Measurements from ENCODE around the gene LYRM4.
A peak's percentile ranks its signal among the peaks of the same experiment; 100 is the strongest.

Gene LYRM4

DNA sequence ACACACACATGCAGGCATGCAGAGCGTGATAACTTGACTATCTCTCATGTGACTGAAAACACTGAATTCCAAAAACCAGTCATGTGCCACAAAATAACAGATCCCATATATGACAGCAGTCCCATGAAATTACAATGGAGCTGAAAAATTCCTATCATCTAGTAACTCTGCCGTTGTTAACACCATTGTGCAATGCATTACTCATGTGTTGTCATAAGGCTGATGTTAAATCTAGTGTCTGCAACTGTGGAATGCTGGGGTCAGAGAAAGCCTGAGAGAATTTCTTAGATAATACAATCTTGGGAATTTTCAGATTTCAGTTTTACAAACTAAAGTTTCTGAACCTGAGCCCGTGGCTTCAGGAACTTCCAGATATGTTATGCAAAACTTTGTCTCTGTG, 70.2 kb downstream of the LYRM4 start:
- no peak overlapping the region for H2AK5ac ChIP-seq (ENCODE audit: low read length, severe bottlenecking)
- no peak overlapping the region for H2BK5ac ChIP-seq (ENCODE audit: low read depth, low read length, poor library complexity, severe bottlenecking)
- no peak overlapping the region for H2BK120ac ChIP-seq (ENCODE audit: low read depth, low read length)
- no peak overlapping the region for H3K23ac ChIP-seq (ENCODE audit: low read length in 2 of 2)
- peak overlapping the region; percentile 64 for H3K9ac ChIP-seq (ENCODE audit: low read length)
- peak overlapping the region; percentile 48 for H3K27ac ChIP-seq (ENCODE audit: low read length, poor library complexity, severe bottlenecking)
- peak; percentile 93 for DNase-seq
- no peak overlapping the region for H3K18ac ChIP-seq (ENCODE audit: low read depth in 1 of 2, low read length in 2 of 2)
- H3K9me3 ChIP-seq (ENCODE audit: control insufficient read depth, low read length) = no peaks in the 10 kb centered on the region
- no peaks in the 10 kb centered on the region for H3K27me3 ChIP-seq (ENCODE audit: control insufficient read depth in 1 of 2, insufficient read depth in 1 of 2, low read length in 2 of 2)
- H2AFZ ChIP-seq (ENCODE audit: low read depth, low read length) = no peak overlapping the region
- no peak overlapping the region for H3K14ac ChIP-seq (ENCODE audit: low read length in 2 of 2)
- no peak overlapping the region for H4K8ac ChIP-seq (ENCODE audit: low read length)
- no peak overlapping the region for H3K4ac ChIP-seq (ENCODE audit: low read depth in 1 of 2, low read length in 2 of 2)
- no peak overlapping the region for H2BK15ac ChIP-seq (ENCODE audit: low read depth, poor library complexity, severe bottlenecking)
- H3K4me1 ChIP-seq (ENCODE audit: control insufficient read depth, insufficient read depth, low read depth, low read length) = peaks cover 4% of the 10 kb centered on the region
- H3K36me3 ChIP-seq (ENCODE audit: control insufficient read depth in 1 of 2, insufficient read depth in 2 of 2, low read depth in 1 of 2, low read length in 2 of 2) = peaks cover 0 to 5% of the 10 kb centered on the region in 2 experiments
- 82% methylated on average over 1 of the region's 3 CpGs for WGBS
- H4K91ac ChIP-seq (ENCODE audit: low read length) = no peak overlapping the region
- no peak overlapping the region for H3K4me2 ChIP-seq (ENCODE audit: low read length, poor library complexity, severe bottlenecking)
- H3K79me1 ChIP-seq (replicated peaks; ENCODE audit: low read length, poor library complexity, severe bottlenecking) = peaks cover 13% of the 10 kb centered on the region
- no peak overlapping the region for H2BK12ac ChIP-seq (ENCODE audit: low read length in 2 of 2)
- no peak overlapping the region for H3K4me3 ChIP-seq (ENCODE audit: insufficient read depth in 1 of 2, low read depth in 1 of 2, low read length in 2 of 2)

DNA sequence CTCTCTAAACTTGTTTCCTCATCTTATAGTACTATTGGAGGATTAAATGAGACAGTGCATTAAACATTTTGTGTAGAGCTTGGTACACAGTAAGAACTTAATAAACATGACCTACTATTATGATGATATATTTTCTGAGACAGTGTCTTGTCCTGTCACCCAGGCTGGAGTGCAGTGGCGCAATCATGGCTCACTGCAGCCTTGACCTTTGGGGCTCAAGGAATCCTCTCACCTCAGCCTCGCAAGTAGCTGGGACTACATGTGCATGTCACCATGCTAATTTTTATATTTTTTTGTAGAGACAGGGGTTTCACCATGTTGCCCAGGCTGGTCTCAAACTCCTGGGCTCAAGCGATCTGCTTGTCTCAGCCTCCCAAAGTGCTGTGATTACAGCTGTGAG, 72.1 kb downstream of the LYRM4 start:
- Histone ChIP-seq H4K8ac (ENCODE audit: low read length) (no peak overlapping the region), H3K18ac (ENCODE audit: low read depth in 1 of 2, low read length in 2 of 2) (no peak overlapping the region), H3K36me3 (ENCODE audit: control insufficient read depth in 1 of 2, insufficient read depth in 2 of 2, low read depth in 1 of 2, low read length in 2 of 2) (peaks cover 0 to 5% of the 10 kb centered on the region in 2 experiments), H2BK12ac (ENCODE audit: low read length in 2 of 2) (no peak overlapping the region), H2BK120ac (ENCODE audit: low read depth, low read length) (no peak overlapping the region), H3K4me1 (ENCODE audit: control insufficient read depth, insufficient read depth, low read depth, low read length) (peaks cover 4% of the 10 kb centered on the region), H3K27me3 (ENCODE audit: control insufficient read depth in 1 of 2, insufficient read depth in 1 of 2, low read length in 2 of 2) (no peaks in the 10 kb centered on the region), H3K4ac (ENCODE audit: low read depth in 1 of 2, low read length in 2 of 2) (no peak overlapping the region), H2BK5ac (ENCODE audit: low read depth, low read length, poor library complexity, severe bottlenecking) (no peak overlapping the region), H3K14ac (ENCODE audit: low read length in 2 of 2) (no peak overlapping the region), H3K27ac (ENCODE audit: low read length, poor library complexity, severe bottlenecking) (no peak overlapping the region), H4K91ac (ENCODE audit: low read length) (no peak overlapping the region), H3K4me3 (ENCODE audit: insufficient read depth in 1 of 2, low read depth in 1 of 2, low read length in 2 of 2) (no peak overlapping the region), H3K23ac (ENCODE audit: low read length in 2 of 2) (no peak overlapping the region), H2BK15ac (ENCODE audit: low read depth, poor library complexity, severe bottlenecking) (no peak overlapping the region), H3K9ac (ENCODE audit: low read length) (no peak overlapping the region), H3K4me2 (ENCODE audit: low read length, poor library complexity, severe bottlenecking) (no peak overlapping the region), H2AK5ac (ENCODE audit: low read length, severe bottlenecking) (no peak overlapping the region), H3K9me3 (ENCODE audit: control insufficient read depth, low read length) (no peaks in the 10 kb centered on the region), H2AFZ (ENCODE audit: low read depth, low read length) (no peak overlapping the region), H3K79me1 (replicated peaks; ENCODE audit: low read length, poor library complexity, severe bottlenecking) (peaks cover 11% of the 10 kb centered on the region)
- 96% methylated on average over 3 of the region's 3 CpGs for WGBS
- no peak for DNase-seq

DNA sequence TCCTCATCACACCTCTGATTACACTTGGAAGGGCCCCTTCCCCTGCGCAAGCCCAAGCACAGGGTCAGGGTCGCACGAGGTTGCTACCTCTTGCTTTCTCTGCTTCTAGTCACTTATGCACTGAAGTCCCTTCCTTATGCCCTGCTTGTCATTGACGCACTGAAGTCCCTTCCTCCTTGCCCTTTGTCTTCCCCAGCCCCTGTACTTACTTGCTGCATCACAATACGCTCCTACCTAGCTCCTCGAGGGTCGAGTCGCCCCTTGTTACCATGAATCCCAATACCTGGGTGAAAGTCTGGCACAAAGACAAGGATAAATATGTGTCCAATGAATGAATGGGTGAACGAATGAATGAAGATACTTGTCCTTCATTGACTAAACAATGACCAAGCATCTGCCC, 75.9 kb downstream of the LYRM4 start:
- no peak overlapping the region for H3K23ac ChIP-seq (ENCODE audit: low read length in 2 of 2)
- no peak overlapping the region for H3K18ac ChIP-seq (ENCODE audit: low read depth in 1 of 2, low read length in 2 of 2)
- no peak overlapping the region for H2BK15ac ChIP-seq (ENCODE audit: low read depth, poor library complexity, severe bottlenecking)
- H2AFZ ChIP-seq (ENCODE audit: low read depth, low read length) = no peak overlapping the region
- DNase-seq = no peak
- H2BK120ac ChIP-seq (ENCODE audit: low read depth, low read length) = no peak overlapping the region
- H3K4ac ChIP-seq (ENCODE audit: low read depth in 1 of 2, low read length in 2 of 2) = no peak overlapping the region
- peak overlapping the region in 1 of 2 experiments; percentile 49 for H2BK12ac ChIP-seq (ENCODE audit: low read length in 2 of 2)
- H2AK5ac ChIP-seq (ENCODE audit: low read length, severe bottlenecking) = no peak overlapping the region
- H3K9ac ChIP-seq (ENCODE audit: low read length) = no peak overlapping the region
- H3K14ac ChIP-seq (ENCODE audit: low read length in 2 of 2) = no peak overlapping the region
- no peak overlapping the region for H2BK5ac ChIP-seq (ENCODE audit: low read depth, low read length, poor library complexity, severe bottlenecking)
- H3K4me3 ChIP-seq (ENCODE audit: insufficient read depth in 1 of 2, low read depth in 1 of 2, low read length in 2 of 2) = no peak overlapping the region
- H4K91ac ChIP-seq (ENCODE audit: low read length) = no peak overlapping the region
- 96% methylated on average over 8 of the region's 9 CpGs for WGBS
- H3K4me2 ChIP-seq (ENCODE audit: low read length, poor library complexity, severe bottlenecking) = no peak overlapping the region
- H3K27ac ChIP-seq (ENCODE audit: low read length, poor library complexity, severe bottlenecking) = no peak overlapping the region
- H3K27me3 ChIP-seq (ENCODE audit: control insufficient read depth in 1 of 2, insufficient read depth in 1 of 2, low read length in 2 of 2) = no peaks in the 10 kb centered on the region
- H3K36me3 ChIP-seq (ENCODE audit: control insufficient read depth in 1 of 2, insufficient read depth in 2 of 2, low read depth in 1 of 2, low read length in 2 of 2) = peaks cover 0 to 3% of the 10 kb centered on the region in 2 experiments
- H3K4me1 ChIP-seq (ENCODE audit: control insufficient read depth, insufficient read depth, low read depth, low read length) = no peaks in the 10 kb centered on the region
- no peaks in the 10 kb centered on the region for H3K9me3 ChIP-seq (ENCODE audit: control insufficient read depth, low read length)
- no peak overlapping the region for H4K8ac ChIP-seq (ENCODE audit: low read length)
- peaks cover 12% of the 10 kb centered on the region for H3K79me1 ChIP-seq (replicated peaks; ENCODE audit: low read length, poor library complexity, severe bottlenecking)

DNA sequence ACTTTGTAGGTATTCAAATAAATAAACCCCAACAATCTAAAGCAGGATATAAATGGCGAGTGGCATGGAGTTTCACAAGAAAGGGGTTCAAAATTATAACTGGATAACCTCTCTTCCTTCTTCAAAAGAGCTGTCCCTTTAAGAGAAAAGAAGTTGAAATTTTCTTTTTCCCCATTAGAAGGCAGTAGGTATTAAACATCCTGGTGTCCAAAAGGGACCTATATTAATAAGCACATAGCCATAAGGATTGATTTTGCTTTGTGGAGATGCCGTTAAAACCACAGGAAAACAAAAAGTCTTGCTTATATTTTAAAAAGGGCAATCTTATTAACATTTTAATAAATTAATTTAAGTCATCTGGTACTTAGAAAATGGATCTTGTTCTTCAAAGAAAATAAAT, 76.5 kb downstream of the LYRM4 start:
- H2BK15ac ChIP-seq (ENCODE audit: low read depth, poor library complexity, severe bottlenecking) = no peak overlapping the region
- H2AFZ ChIP-seq (ENCODE audit: low read depth, low read length) = no peak overlapping the region
- no CpG with 5 or more reads among the region's 2 CpGs for WGBS
- peaks cover 0 to 3% of the 10 kb centered on the region in 2 experiments for H3K36me3 ChIP-seq (ENCODE audit: control insufficient read depth in 1 of 2, insufficient read depth in 2 of 2, low read depth in 1 of 2, low read length in 2 of 2)
- peaks cover 12% of the 10 kb centered on the region for H3K79me1 ChIP-seq (replicated peaks; ENCODE audit: low read length, poor library complexity, severe bottlenecking)
- H3K9me3 ChIP-seq (ENCODE audit: control insufficient read depth, low read length) = no peaks in the 10 kb centered on the region
- no peak overlapping the region for H3K4ac ChIP-seq (ENCODE audit: low read depth in 1 of 2, low read length in 2 of 2)
- H3K9ac ChIP-seq (ENCODE audit: low read length) = no peak overlapping the region
- no peak overlapping the region for H3K23ac ChIP-seq (ENCODE audit: low read length in 2 of 2)
- H2BK120ac ChIP-seq (ENCODE audit: low read depth, low read length) = no peak overlapping the region
- H4K8ac ChIP-seq (ENCODE audit: low read length) = no peak overlapping the region
- H2BK5ac ChIP-seq (ENCODE audit: low read depth, low read length, poor library complexity, severe bottlenecking) = no peak overlapping the region
- no peaks in the 10 kb centered on the region for H3K4me1 ChIP-seq (ENCODE audit: control insufficient read depth, insufficient read depth, low read depth, low read length)
- no peak overlapping the region for H3K4me2 ChIP-seq (ENCODE audit: low read length, poor library complexity, severe bottlenecking)
- no peak for DNase-seq
- H2AK5ac ChIP-seq (ENCODE audit: low read length, severe bottlenecking) = no peak overlapping the region
- no peak overlapping the region for H2BK12ac ChIP-seq (ENCODE audit: low read length in 2 of 2)
- H3K4me3 ChIP-seq (ENCODE audit: insufficient read depth in 1 of 2, low read depth in 1 of 2, low read length in 2 of 2) = no peak overlapping the region
- H3K27ac ChIP-seq (ENCODE audit: low read length, poor library complexity, severe bottlenecking) = no peak overlapping the region
- H3K14ac ChIP-seq (ENCODE audit: low read length in 2 of 2) = no peak overlapping the region
- H3K27me3 ChIP-seq (ENCODE audit: control insufficient read depth in 1 of 2, insufficient read depth in 1 of 2, low read length in 2 of 2) = no peaks in the 10 kb centered on the region
- no peak overlapping the region for H3K18ac ChIP-seq (ENCODE audit: low read depth in 1 of 2, low read length in 2 of 2)
- no peak overlapping the region for H4K91ac ChIP-seq (ENCODE audit: low read length)

Measured in mesenchymal stem cell (in vitro differentiated cells and primary cell).